SHP77 treated with DMSO at 0.1 percent for 48 hours (cell line): ENCODE measurements around the gene FN3KRP.

Source experiments
- DNase-seq: peaks from one replicate; lab custom pipeline; 2025; lab: John Stamatoyannopoulos, UW

Gene FN3KRP

DNA sequence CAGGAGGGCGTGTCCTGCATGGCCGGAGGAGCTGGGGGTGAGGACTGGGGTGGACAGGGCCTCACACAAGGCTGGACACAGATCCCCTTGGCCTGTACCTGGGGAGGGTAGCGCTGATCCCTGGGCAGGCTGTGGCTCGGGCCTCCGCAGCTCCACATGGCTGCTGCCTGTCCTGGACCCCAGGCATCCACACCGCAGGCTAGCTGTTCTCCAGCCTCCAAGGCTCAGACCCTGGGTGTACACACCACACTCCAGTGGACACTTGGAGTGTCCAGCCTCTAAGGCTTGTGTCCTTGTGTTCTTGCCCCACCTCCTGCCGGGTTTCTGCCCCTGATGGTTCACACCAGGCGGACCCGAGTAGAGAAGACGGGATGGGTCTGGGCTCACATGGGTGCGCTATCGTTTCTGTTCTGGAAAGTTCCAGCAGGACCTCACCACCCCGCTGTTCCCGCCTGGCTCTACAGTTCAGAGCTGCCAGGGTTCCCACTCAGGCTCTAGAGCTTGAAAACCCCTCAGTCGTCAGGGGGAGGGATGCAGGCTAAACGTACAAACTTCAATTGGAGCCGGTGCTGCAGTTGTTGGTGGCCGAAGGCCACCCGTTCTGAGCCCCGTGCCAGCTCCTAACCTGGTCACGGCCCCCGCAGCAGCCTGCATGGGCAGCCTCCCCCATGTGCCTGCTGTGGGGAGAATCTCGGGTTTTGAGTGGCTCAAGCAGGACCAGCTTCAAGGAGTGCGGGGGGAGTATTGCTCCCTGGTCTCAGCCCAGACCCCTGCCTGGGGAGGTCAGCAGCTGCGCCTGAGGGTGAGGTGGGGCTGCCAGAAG lies 6.6 kb upstream of the FN3KRP start:
- DNase-seq: no peak

DNA sequence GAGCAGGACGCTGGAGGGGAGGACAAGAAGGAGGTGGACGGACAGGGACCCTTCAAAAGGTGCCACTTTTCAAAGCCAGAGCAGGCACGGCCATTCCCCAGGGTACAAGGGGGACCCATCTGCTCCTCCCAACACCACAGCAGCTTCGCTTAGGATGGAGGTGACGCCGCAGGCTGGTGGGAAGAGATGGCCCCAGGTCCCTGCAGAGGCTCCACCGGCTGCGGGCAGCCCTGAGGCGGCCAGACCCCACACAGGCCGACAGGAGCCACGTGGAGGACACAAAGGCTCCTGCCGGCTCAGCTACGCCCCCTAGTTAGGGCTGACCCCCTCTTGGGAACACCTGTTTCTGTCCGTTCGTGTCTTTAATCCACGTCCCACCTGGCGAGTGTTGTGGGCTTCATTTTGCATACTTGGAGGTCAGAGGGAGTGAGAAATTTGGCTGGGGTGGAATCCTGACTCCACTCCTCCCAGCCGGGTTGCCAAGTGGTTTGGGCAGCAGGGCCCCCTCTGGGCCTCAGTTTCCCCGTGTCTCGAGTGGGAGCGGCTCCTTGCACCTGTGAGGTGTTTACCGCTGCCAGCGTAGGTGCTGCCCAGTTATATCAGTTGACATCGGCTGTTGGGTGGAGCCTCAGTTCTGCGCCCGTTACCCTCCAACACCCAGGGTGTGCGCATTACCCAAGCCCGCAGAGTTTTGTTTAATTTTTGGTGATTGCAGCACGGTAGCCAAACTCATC lies 5.8 kb upstream of the FN3KRP start:
- no peak for DNase-seq

- DNase-seq: no peak
Measured at GRCh38 chr17:82713071-82713723, 3.3 kb upstream of the FN3KRP start.

DNA sequence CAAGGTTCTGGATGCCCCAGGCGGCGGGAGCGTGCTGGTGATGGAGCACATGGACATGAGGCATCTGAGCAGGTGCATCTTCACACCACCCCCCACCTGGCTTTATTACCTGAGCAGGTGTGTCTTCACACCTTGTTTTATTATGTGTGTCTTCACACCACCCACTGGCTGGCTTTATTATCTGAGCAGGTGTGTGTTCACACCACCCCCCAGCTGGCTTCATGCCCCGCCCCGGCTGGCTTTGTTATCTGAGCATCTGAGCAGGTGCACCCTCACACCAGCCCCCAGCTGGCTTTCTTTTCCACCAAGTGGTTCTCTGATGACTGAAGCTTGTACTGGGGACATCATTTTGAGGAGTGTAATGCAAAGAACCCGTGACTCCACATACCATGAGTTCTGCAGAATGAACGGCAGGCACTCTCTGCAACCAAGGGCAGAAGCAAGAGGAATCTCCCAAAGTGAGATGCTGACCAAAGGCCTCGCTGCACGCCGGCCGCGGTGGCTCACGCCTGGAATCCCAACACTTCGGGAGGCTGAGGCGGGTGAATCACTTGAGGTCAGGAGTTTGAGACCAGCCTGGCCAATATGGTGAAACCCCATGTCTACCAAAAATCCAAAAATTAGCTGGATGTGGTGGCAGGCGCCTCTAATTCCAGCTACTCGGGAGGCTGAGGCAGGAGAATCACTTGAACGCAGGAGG lies 2.6 kb downstream of the FN3KRP start:
- no peak for DNase-seq

GRCh38 chr17:82720204-82720603 lies 3.7 kb downstream of the FN3KRP start:
- no peak for DNase-seq

GRCh38 chr17:82722341-82723013 lies 6.0 kb downstream of the FN3KRP start:
- DNase-seq: no peak

DNA sequence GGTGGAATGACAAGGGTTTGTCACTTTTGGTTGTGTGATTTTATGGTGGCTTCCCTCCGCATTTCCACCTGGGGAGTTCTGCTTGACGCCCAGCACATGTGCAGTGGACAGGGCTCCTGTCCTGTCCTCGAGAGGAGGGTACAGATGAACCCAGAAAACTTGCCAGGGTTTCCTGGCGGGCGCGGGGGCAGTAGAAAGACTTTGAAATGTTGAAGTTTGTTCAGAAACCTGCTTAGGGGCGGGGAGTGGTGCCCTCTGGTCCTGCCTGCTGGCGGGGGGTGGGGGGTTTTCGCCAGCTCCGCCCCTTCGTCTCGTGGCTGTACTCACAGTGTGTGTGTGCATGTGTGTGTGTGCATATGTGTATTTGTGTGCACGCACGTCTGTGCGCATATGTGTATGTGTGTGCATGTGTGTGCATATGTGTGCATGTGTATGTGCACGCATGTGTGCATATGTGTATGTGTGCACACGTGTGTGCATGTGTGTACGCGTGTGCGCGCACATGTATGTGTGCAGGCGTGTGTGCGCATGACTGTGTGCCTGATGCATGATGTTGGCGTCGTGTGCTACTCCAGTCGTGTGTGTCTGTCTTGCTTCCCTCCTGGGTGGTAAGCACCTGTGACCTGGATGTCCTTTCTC lies 6.8 kb downstream of the FN3KRP start:
- no peak for DNase-seq

- no peak for DNase-seq
Measured at GRCh38 chr17:82726427-82726826, 9.9 kb downstream of the FN3KRP start.

GRCh38 chr17:82729479-82730260 lies 13.2 kb downstream of the FN3KRP start:
- no peak for DNase-seq

DNA sequence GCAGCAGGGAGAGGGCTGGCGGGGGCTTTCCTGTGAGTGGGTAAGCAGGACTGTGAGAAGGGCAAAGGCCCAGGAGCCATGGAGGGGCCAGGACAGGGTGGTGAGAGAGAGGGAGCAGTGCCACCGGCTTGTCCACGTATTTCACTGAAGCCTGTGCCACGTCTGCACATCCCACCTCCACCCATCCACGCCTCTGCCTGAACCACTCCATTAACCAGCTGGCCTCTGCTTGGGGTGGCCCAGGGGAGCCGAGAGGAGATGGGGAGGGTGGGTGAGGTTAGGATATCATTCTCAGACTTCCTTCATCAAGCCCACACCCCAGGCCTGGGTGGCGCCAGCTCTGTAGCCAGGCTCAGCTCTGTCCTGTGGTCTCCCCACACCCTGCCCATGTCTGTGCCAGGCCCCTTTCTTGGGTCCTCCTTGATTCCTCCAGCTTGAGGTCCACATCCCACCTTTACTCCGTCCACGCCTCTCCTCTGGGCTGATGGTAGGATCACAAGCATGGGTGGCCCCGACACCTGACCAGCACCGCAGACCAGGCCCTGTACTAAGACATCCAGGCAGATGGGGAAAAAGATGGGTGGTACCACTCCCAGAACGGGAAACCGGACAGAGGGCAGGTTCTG lies 15.7 kb downstream of the FN3KRP start:
- no peak for DNase-seq

GRCh38 chr17:82734987-82735866 lies 18.7 kb downstream of the FN3KRP start, which contains the start of gene FN3K:
Gene FN3K (plus strand): TSS chr17:82735615. CDS start chr17:82735637, 22 bp downstream.
- peak; percentile 67 for DNase-seq

DNA sequence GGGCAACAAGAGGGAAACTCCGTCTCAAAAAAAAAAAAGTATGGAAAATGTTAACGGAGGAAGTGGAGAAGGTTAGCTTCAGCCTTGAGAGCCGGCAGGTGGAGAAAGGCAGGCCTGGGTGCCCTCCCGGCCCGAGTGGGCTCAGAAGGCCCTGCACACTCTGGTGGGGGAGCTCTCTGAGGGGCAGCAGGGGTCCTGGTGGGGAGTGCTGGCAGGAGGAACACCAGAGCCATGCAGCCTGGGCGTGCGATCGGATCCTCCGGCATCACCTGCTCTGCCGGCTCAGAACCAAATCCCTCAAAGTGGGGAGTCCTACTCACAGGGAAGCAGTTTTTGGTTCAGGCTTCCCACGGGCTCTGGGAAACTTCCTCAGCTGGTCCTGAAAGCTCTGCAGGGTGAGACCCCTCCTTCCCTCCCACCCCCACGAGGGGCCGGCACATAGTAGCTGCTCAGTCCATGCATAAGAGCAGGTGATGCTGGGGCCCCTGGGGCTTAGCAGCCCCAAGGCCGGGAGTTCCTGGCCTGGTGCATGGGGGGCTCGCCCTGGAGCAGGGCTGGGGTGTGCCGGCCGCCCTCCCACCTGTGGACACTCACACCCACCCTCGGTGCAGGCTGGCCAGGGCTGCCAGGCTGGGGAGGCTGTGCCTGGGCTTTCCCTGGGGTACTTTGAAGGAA lies 20.1 kb downstream of the FN3KRP start:
- DNase-seq: no peak

DNA sequence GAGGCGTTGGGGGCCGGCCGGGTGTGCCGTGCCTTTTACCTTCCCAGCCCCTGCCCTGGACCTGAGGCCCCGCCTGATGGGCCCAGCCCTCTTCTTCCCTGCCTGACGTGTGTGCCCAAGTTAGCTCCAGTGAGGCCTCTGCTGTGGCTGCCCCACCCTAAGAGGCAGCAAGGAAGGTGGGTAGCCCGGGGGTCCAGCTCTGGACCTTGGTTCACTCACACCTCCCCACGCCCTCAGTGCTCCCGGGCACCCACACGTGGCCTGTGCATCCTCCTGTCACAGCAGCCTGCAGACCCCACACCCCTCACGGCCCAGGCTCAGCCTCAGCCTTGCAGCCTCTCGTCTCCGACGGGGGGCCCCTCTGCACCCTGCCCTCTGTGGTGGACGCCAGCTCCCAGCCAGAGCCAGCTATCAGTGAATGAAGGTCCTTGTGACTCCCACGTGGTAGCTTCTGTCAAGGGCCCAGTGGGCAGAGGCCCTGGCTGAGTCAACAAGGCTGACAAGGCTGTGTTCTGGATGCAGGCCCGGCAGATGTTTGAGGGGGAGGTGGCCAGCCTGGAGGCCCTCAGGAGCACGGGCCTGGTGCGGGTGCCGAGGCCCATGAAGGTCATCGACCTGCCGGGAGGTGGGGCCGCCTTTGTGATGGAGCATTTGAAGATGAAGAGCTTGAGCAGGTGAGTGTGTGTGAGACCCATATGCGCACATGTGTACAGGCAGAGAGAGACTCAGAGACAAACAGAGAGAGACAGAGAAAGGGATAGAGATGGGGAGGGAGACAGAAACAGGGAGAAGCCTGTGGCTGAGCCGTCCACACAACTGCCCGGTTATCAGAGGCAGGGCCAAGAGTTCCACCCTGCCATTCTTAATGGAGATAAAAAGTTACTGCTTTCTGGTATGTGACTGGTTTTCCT lies 21.7 kb downstream of the FN3KRP start:
- DNase-seq: peak; percentile 76

DNA sequence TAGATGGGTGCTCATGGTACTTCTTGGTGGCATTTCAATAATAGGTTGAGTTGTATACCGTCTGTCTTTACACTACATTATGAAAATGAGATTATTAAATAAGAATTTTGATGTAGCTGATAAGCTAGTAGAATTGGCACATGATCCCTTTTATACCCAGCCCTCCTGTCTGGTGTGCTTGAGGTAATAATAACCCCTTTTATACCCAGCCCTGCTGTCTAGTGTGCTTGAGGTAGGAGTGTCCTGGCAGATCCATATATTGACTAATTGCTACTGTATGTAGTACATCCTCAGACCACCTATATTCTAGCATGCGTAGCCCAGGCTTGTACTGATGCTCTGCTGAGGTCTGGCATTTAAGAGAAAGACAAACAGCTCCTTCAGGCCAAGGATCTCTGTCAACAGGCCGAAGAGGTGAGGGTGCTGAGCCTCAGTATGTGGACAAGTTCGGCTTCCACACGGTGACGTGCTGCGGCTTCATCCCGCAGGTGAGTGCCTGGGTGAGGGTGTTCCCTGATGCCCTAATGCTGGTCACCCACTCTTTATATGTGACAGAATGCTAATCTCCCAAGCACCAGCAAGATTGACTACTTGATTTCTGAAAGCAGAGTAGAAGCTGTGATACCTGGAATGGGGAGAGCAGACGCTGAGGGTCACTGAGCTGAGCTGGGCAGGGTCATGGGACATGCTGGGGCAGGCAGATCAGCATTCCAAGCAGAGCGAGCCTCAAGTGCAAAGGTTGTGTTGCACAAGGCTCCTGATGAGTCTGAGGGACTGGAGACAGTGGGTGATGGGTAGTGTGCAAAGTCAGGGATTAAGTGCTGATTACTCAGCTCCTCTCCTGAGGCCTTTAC lies 24.6 kb downstream of the FN3KRP start:
- DNase-seq: no peak

GRCh38 chr17:82743344-82744219 lies 27.1 kb downstream of the FN3KRP start:
- no peak for DNase-seq
